GM21381 (cell line): ENCODE data around the gene SLC35F2.
"Not testable (repeated sequence)": the region's sequence is repeated elsewhere in the genome, so short reads cannot be mapped to it uniquely, and the experiment has no call there.

ENCODE experiments used
- ATAC-seq: cut with Tn5 transposase; IDR thresholded peaks from one replicate; pipeline ENCODE4 v1.9.1; 2021; ENCODE audit warnings: mild to moderate bottlenecking, moderate library complexity; ENCODE audit not compliant: unreplicated experiment

SLC35F2 gene, protein sequence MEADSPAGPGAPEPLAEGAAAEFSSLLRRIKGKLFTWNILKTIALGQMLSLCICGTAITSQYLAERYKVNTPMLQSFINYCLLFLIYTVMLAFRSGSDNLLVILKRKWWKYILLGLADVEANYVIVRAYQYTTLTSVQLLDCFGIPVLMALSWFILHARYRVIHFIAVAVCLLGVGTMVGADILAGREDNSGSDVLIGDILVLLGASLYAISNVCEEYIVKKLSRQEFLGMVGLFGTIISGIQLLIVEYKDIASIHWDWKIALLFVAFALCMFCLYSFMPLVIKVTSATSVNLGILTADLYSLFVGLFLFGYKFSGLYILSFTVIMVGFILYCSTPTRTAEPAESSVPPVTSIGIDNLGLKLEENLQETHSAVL

DNA sequence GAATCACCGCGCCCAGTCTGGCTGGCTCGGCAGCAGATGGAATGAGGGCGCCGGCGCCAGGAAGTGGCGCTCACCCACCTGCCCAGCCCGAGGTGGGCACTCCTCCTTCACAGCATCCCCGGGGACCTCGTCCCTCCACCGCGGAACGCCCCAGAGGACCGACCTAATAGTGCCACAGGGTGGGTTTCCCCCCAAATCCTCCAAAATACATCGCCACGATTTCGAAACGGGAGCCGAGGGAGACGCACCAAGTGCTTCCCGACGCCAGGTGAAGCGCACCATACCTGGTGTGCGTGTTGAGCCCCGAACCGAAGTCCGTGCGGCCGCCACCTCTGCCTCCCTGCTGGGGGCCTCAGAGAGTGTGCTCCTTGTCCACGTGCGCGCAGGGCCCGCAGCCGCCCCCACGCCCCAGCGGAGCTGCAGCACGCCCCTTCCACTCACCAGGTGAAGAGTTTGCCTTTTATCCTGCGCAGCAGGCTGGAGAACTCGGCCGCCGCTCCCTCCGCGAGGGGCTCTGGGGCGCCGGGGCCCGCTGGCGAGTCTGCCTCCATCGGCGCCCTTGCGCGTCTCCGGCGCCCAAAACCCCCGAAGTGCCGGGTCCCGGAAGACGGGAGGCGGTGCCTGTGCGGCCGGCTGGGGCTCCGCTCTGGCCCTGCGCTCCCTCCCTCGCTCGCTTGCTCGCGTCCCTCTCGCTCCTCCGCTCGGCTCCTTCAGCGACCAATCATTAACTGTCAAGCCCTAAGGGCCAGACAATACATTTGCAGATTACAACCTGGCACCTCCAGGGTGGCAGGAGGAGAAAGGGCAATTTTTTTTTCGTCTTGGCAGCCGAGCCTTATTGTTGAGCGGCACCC lies at the start of gene SLC35F2:
Gene SLC35F2, minus strand, starts transcription at position 571 of the 854 bp plus-strand sequence. Its CDS starts 20 bp downstream, at position 551.
- ATAC-seq: peak; percentile 89

DNA sequence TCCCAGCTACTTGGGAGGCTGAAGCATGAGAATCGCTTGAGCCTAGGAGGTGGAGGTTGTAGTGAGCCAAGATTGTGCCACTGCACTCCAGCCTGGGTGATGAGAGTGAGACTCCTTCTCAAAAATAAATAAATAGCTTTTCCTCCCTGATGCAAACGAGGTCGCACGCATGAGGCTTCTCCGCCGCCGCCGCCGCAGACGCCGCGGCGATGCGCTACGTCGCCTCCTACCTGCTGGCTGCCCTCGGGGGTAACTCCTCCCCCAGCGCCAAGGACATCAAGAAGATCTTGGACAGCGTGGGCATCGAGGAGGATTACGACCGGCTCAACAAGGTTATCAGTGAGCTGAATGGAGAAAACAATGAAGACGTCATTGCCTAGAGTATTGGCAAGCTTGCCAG lies 49.6 kb upstream of the SLC35F2 start:
- ATAC-seq: no peak

DNA sequence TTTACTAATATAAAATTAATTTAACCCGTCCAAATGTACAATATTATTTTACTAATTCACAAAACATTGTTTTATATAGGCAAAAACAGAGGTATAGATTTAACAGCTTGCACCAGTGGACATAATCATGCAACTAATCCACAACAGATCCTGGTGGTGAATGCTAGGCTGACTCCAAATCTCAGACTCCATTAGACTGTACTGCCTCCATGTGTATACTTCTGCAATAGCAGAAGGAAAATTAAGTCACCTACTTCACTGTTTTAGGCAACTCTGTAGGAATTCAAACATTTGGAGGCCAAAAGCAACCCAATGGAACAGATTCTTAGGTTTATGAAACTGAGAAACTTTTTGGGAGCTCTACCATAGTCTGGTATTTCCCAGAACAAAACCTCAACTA lies 39.7 kb upstream of the SLC35F2 start:
- ATAC-seq: no peak

DNA sequence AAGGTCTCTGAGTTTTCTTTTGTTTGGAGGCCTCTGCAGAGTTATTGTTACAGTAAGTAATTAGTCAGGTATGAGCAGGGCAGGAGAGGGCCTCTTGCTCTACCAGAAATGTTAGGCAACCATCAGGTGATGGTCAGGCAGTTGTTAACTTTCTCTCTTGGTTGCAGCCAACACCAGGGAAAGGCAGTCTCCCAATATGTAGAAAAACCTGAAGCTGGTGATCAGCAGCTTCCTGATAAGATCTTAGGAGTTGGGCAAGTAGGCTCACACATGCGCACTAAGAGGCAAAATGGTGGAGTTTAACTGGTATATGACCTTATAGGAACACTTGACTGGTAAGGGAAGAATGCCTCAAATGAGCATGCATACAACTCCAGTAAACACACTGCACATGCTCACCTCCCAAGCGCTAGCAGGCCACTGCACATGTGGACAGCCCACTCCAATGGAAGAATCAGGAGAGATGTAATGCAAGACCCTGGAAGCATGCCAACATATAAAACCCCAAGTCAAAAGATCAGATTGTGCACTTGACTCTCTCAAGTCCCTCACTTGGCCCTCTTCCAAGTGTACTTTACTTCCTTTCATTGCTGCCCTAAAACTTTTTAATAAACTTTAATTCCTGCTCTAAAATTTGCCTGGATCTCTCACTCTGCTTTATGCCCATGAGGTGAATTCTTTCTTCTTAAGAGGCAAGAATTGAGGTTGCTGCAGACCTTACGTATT lies 23.7 kb upstream of the SLC35F2 start:
- ATAC-seq: no peak

DNA sequence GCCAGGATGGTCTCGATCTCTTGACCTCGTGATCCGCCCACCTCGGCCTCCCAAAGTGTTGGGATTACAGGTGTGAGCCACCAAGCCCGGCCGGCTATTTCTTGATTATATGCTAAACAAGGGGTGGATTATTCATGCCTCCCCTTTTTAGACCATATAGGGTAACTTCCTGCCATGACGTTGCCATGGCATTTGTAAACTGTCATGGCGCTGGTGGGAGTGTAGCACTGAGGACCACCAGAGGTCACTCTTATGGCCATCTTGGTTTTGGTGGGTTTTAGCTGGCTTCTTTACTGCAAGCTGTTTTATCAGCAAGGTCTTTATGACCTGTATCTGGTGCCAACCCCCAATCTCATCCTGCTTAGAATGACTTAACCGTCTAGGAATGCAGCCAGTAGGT lies 22.9 kb upstream of the SLC35F2 start:
- not testable (repeated sequence) for ATAC-seq

DNA sequence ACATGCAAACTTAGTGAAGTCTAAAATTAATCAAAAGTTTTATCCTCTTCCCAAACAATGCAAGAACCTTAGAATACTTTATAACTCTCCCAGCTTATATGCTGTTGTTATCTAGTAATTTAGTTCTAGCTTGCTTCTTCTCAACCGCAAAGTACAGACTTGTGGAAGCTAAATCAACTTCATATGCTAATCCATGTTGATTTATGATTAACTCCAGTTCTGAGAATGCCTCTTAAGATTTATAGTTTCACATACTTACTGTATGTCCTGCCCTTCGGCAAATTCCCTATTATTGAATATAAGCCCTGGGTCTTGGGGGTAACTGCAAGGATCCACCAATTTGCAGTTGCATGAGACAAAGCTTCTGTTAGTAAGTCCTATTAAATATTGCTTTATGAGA lies 17.6 kb upstream of the SLC35F2 start:
- ATAC-seq: no peak

DNA sequence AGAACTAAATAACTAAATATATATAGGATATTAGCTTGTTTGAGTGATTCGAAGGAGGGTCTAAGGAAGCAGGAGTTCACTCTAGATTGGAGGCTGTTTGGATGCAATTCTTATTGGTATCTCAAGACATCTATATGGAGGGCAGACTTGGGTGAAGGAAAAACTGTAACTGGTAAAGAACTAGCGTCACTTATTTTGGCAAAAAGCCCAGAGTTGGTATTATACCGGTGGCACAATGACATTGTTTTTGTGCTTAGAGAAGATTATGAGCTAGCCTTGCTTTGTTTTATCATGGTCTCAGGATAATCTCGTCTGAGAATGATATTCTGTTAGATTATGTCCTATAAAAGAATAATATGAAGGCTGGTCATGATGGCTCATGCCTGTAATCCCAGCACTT lies 6.0 kb upstream of the SLC35F2 start:
- ATAC-seq: no peak

DNA sequence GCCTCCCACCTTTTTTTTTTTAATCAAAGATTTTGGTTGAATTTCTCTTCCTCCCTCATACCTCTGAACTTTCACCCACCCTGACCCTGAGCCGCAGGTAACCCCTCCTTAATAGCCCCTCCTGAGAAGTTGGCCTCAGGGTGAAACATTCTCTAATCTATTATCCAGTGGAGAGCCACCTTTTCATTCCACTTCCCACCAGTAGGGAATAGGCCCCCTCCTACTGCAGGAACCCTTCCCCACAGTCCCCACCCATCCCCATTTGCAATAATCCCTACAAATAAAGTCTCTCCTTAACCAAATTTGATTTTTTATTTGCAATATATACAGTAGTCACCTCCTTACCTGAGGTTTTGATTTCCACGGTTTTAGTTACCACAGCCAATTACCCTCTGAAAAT lies 2.1 kb upstream of the SLC35F2 start:
- ATAC-seq: no peak

DNA sequence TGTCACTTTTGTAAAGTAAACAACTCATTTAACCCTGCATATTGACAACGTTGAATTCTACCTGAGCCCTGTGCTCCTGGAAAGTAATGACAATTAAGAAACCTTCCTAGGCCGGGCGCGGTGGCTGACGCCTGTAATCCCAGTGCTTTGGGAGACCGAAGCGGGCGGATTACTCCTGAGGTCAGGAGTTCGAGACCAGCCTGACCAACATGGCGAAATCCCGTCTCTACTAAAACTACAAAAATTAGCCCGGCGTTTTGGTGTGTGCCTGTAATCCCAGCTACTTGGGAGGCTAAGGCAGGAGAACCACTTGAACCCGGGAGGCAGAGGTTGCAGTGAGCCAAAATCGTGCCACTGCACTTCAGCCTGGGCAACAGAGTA lies 1.6 kb upstream of the SLC35F2 start:
- not testable (repeated sequence) for ATAC-seq

DNA sequence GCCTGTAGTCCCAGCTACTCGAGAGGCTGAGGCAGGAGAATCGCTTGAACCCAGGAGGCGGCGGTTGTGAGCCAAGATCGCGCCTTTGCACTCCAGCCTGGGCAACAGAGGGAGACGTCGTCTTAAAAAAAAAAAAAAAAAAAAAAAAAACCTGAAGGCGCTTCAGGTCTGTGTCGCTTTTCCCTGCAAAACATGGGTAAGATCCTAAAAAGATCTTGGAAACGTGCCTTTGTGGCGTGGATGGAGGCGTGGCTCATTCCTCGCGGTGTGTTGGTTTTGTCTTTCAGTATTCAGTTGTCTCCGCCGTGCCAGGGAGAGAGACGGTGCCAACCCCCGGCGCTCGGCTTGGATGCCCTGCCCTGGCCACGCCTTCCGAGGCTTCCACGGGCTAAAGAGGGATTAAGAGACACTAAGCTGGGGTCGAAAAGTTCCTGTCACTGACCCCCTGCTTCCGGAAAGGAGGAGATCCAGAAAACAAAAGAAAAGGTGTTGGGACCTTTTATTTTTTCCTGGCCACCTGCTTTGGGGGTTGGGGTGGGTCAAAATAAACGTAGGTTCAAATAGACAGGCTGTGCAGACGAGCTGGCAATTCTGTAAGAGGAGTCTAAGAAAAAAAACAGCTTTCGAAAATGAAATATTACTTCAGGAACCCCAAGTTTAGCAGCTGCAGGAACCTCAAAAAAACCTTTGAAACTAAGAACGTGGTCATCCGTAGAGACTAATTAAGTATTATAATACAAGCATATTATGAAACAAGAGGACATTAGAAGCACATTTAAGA lies 1.1 kb upstream of the SLC35F2 start:
- ATAC-seq: peak; percentile 21

DNA sequence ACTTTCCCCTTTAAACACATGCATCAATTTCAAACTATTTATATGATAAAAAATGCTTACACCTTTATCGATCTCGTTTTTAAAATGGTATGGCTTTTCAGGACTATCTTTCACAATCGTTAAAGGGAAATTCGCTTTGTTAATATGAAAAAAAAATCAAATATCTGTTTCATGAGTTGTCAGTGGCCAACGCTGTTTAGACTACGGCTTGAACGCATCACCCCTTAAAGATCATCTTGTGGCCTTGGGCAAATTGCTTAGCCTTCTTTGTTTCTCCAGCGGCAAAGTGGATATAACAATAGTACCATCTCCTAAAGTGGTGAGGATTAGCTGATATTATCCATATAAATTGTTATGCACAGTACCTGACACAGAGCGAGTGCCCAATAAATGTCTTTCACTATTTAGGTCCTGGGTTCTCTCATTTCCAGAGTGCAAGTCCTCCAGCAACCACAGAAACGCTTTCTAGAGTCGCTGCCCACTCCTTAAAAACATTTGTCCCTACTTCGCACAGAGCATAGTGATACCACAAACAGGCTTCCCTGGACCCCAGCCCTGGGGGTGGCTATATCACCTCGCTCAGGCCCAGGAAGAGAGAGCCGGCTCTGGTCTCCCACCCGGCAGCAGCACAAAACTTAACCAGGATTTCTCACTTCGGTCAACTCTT lies 904 bp downstream of the SLC35F2 start:
- ATAC-seq: no peak

DNA sequence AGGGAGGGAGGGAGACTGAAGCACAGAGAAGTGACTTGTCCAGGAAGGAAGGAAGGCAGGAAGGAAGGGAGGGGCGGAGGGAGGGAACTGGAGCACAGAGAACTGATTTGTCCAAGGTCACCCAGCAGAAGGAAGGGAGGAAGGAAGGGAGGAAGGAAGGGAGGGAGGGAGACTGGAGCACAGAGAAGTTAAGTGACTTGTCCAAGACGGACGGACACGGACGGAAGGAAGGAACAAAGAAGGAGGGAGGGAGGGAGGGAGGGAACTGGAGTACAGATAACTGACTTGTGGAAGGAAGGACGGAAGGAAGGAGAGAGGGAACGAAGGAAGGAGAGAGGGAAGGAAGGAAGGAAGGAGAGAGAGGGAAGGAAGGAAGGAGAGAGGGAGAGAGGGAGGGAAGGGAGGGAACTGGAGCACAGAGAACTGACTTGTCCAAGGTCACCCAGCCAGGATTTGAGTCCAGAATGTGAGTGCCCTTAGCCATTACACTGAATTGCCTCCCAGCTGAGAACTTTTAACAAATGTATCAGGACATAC lies 1.5 kb downstream of the SLC35F2 start:
- no peak for ATAC-seq

DNA sequence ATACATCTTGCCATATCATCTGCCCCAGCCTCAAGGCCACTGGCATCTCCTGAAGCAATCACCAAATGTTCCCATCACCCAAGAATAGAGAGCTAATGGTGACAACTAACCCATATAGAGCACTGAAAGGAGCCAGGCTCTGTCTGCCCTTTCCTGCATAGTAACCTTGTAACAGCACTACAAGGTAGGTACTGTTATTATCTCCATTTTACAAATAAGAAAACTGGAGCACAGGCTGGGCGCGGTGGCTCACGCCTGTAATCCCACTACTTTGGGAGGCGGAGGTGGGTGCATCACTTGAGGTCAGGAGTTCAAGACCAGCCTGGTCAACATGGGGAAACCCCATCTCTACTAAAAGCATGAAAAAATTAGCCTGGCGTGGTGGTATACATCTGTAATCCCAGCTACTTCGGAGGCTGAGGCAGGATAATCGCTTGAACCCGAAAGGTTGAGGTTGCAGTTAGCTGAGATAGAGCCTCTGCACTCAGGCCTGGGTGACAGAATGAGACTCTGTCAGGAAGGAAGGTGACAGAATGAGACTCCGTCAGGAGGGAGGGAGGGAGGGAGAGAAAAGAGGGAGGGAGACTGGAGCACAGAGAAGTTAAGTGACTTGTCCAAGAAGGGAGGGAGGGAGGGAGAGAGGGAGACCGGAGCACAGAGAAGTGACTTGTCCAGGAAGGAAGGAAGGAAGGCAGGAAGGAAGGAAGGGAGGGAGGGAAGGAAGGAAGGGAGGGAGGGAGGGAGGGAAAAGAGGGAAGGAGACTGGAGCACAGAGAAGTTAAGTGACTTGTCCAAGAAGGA lies 2.2 kb downstream of the SLC35F2 start:
- no peak for ATAC-seq

DNA sequence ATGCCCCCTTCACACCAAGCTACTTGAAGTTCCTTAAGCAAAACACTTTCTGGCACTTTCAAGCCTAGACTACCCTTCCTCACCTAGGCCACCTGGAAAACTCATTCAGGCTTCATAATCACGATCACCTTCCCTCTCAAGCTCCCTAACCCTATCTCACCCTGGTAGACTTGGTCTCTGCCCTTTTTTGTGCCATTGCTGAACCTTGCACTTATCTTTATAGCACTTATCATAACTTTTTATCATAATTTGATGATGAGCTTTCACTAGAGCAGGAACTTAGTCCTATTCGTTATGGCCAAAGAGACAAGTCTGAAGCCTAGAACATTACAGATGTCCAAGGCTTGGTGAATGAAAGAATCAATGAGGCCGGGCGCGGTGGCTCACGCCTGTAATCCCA lies 5.5 kb downstream of the SLC35F2 start:
- ATAC-seq: no peak

DNA sequence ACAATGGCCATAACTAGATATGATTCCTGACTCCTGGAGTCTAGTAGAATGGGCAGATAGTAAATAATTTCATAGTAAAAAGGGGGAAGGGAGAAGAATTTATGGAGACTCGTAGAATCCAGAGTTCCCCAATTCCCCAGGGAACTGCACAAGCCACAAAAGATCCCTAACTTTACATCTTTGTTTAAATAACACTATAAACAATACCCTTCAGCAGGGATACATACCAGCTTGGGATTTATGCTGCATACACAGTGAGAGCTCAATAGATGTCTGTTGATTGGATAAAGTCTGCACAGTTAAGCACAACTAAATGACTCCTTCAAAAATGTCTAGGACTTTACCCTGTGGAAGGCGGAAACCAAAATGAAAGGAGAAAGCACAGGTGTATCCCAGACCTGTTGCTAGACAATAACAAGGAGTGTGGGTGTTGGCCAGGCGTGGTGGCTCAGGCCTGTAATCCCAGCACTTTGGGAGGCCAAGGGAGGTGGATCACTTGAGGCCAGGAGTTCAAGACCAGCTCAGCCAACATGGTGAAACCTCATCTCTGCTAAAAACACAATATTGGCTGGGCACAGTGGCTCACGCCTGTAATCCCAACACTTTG lies 6.8 kb downstream of the SLC35F2 start:
- ATAC-seq: no peak

DNA sequence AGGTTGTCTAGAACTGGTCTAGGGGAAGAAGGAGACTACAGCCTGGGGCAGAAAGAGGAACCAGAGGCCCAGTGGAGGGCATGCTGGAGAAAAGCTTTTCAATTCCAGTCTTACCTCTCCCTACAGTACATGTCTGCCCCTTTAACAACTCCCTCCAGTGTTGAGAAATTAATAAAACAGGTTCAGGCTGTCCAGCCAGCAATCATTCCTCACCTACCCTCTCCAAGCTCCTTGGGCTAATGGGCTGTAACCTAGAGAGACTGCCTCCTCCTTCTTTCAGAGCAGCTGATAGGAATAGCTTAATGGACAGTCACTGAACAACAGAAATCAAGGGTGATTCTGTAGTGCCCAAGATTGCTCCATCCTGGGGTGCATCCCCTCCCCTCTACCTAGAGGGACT lies 8.8 kb downstream of the SLC35F2 start:
- ATAC-seq: no peak

DNA sequence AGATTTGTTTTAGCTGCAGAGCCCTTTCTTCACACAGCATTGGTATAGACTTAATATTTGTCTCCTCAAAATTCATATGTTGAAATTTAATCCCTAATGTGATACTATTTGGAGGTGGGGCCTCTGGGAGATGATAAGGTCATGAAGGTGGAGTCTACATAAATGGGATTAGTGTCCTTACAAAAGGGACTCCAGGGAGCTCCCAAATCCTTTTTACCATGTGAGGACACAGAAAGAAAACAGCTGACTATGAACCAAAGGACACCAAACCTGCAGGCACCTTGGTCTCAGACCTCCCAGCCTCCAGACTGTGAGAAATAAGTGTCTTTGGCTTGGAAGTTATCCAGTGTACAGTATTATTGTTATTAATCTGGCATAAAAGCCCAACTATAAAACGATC lies 10.2 kb downstream of the SLC35F2 start:
- no peak for ATAC-seq

DNA sequence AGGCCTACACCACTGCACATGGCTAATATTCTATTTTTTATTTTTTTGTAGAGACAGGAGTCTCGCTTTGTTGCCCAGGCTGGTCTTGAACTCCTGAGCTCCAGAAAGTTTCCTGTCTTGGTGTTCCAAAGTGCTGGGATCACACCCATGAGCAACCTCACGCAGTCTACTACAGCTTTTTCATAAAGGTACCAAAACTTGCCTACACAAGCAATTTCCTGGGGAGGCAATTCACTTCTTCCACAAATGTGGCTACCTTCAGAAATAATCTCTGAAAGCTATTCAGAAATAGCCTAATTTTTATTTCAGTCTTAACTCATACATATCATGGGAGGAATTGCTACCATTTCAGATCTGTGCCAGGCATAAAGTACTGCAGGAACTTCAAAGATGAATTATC lies 11.4 kb downstream of the SLC35F2 start:
- ATAC-seq: no peak

DNA sequence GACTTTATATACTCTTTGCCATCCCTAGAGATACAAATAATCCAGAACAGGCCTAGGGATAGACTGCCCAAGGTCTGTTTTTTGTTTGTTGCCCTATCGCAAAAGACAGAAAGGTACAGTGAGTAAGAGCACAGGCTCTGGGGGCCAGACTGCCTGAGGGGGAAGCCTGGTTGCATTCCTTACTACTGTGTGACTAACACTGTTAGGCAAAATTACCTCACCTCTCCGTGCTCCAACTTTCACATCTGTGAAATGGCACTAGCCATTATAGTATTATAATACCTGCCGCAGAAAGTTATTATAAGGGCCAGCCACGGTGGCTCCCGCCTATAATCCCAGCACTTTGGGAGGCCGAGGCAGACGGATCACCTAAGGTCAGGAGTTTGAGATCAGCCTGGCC lies 14.5 kb downstream of the SLC35F2 start:
- no peak for ATAC-seq
